Psoas muscle (tissue), 8 donors: Measurements from ENCODE around the gene NFATC1. TPM values are rescaled to one million over a fixed set of nuclear protein-coding genes. Genes with fewer than 3 reads are reported as not detected.

ENCODE experiments used
- ATAC-seq, 4 donors: fragments of 200-7000 bp; cut with Tn5 transposase; one replicate each; pipeline ENCODE4 v1.9.1; 2020; ENCODE audit warnings: moderate library complexity in 3 of 4, mild to moderate bottlenecking in 2 of 4
- DNase-seq, 2 donors: peaks; one replicate each; pipeline ENCODE4 v3.0.0-alpha.2; 2020
- H3K27ac ChIP-seq: fragments of 200-600 bp; one replicate; pipeline ENCODE4 v1.8.0; 2022
- H3K27me3 ChIP-seq, 3 donors: fragments of 200-600 bp in 1 of 3; one replicate each; pipeline versions ENCODE4 v1.6.1 to v1.8.0; 2013 to 2022; ENCODE audit warnings: low read length in 2 of 3, mild to moderate bottlenecking in 2 of 3, moderate library complexity in 1 of 3; ENCODE audit not compliant: insufficient read depth in 3 of 3
- H3K36me3 ChIP-seq, 2 donors: fragments of 200-600 bp in 1 of 2; one replicate each; pipeline versions ENCODE4 v1.6.1 to v1.8.0; 2013 to 2022; ENCODE audit warnings: low read depth in 1 of 2, mild to moderate bottlenecking in 1 of 2, moderate library complexity in 1 of 2; ENCODE audit not compliant: insufficient read depth in 1 of 2
- H3K4me1 ChIP-seq: fragments of 200-600 bp; one replicate; pipeline ENCODE4 v1.8.0; 2022
- H3K4me3 ChIP-seq: fragments of 200-600 bp; one replicate; pipeline ENCODE4 v1.8.0; 2022; ENCODE audit warnings: mild to moderate bottlenecking
- H3K9me3 ChIP-seq: fragments of 200-600 bp; one replicate; pipeline ENCODE4 v1.8.0; 2022
- CTCF ChIP-seq: fragments of 200-600 bp; IDR thresholded peaks from one replicate; pipeline ENCODE4 v1.8.0; 2022; ENCODE audit warnings: antibody characterized with exemption
- WGBS, 3 donors: extraction: QIAGEN DNeasy Blood & Tissue Kit; methylation state at CpG; one replicate each; pipeline versions ENCODE4 v1.1.6 to v1.1.7; 2013; 5-methylcytosine and 5-hydroxymethylcytosine counted together
- intact Hi-C, 2 donors: fragments of 100-400 bp; cut with DNase I; formaldehyde crosslinking; loops; one replicate each; pipeline versions ENCODE4 v1.11.0 to v1.14.2; 2022
- polyA plus RNA-seq, 3 donors: library from polyadenylated mRNA; stranded (reverse); fragments of 200-250 nt; gene quantifications; one replicate each; pipeline ENCODE4 v1.2.3, GENCODE V29; 2013
- total RNA-seq, 4 donors: library from RNA; stranded (reverse); fragmentation: NEBNext Ultra II Directional in 2 of 4; extraction: Animal tissue kit (Norgen Biotek cat#: 25700) in 2 of 4; gene quantifications; one replicate each; pipeline versions ENCODE4 v1.2.1 to v1.2.4, GENCODE V29; 2021 to 2023
- donor health status: healthy with polysubstance abuse.
- donor health status: DM: no; HTN: no; CAD: no; lungs with moderate emphysema.
- donor health status: Bipolar disorder and iron deficiency.
- donor health status: healthy.
- donor health status: DM: yes; HTN: yes; CAD: no.
- donor health status: DM: no; HTN: no; CAD: no.
- donor health status: DM: no; HTN: no; CAD: no.
- donor health status: DM: yes; HTN: yes; CAD: no.

Gene NFATC1
- total and polyA plus RNA-seq, 7 donors, result 3.0 to 28.7 (median 21.0) TPM

GRCh38 chr18:79545736-79546171 is 150.0 kb downstream of the NFATC1 start:
- TF ChIP-seq CTCF, result no peak
- Histone ChIP-seq H3K27ac (no peak overlapping the region), H3K27me3 (peaks cover 0 to 5% (median 3%) of the 10 kb centered on the region in 3 donors), H3K4me1 (no peaks in the 10 kb centered on the region), H3K36me3 (no peaks in the 10 kb centered on the region), H3K4me3 (no peak overlapping the region), H3K9me3 (no peaks in the 10 kb centered on the region)
- 88 to 91% (median 90%) methylated on average over 16 to 18 of the region's 18 CpGs for WGBS, 3 donors
- DNase-seq (peak in 1 of 2 donors; percentile 18), ATAC-seq (no peak)
- intact Hi-C loops, result no loop called here

DNA sequence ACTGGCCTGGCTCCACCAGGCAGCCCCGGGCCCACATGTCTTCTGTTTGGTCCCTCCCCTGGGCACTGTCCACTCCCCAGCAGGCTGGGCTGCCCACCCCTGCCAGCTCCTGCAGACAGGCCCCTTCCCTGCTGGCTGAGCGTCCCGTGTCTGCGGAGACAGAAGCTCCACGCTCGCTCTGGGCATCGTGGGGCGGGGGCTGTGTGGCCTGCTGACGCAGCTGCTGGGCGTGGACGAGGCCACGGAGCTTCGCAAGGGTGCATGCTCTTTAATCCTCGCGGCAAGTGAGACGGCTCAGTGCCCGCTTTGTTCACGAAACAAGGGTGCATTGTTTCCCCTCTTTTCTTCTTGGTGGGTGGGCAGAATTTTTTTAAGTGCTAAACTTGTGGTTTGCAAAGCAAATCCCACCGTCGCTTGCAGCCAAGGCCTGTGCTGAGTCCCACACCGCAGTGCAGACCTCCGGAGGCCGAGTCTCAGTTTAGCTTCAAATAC is 151.1 kb downstream of the NFATC1 start:
- no peak for TF ChIP-seq CTCF
- intact Hi-C loops, result no loop called here
- no peak overlapping the region for H3K4me3 ChIP-seq
- no peaks in the 10 kb centered on the region for H3K36me3 ChIP-seq
- H3K4me1 ChIP-seq, result no peaks in the 10 kb centered on the region
- H3K27me3 ChIP-seq, result peaks cover 0 to 5% (median 3%) of the 10 kb centered on the region in 3 donors
- H3K9me3 ChIP-seq, result no peaks in the 10 kb centered on the region
- ATAC-seq (no peak), DNase-seq (peak in 1 of 2 donors; percentile 43)
- H3K27ac ChIP-seq, result no peak overlapping the region
- whole genome bisulfite sequencing, 3 donors, result 45 to 48% (median 45%) methylated on average over 23 of the region's 23 CpGs

DNA sequence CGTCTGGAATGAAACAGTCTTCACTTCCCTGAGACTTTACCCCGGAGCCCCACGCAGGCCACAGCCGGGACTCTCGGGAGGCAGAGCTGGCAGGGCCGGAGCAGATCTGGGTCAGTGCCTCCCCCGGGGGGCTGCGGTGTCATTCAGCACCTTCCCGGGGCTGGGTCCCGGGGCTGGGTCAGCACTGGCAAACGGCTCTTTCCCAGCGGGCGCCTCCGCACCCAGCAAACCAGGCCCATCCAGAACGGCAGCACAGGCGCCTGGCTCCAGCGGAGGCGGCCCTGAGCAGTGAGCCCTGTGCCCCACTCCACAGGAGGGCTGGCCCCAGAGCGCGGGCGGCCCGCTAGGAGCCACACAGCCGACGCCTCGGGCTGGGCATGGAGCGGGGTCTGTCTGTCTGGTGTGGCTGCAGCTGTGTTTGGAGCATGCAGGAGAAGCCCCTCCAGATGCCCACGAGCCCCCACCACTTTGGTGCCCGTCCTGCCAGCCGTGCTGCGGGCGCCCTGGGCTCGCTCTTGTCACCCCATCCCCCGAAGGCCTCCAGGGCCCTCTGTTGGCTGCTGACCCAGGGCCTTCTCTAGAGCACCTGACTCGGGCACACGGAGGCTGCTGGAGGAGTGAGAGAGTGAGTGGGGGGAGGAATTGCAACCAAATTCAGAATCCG is 151.8 kb downstream of the NFATC1 start:
- intact Hi-C loops, result no loop called here
- Histone ChIP-seq H3K27me3 (peaks cover 0 to 5% (median 3%) of the 10 kb centered on the region in 3 donors), H3K36me3 (no peaks in the 10 kb centered on the region), H3K9me3 (no peaks in the 10 kb centered on the region), H3K27ac (no peak overlapping the region), H3K4me3 (no peak overlapping the region), H3K4me1 (no peaks in the 10 kb centered on the region)
- TF ChIP-seq CTCF, result no peak
- peak in 1 of 2 donors; percentile 31 for DNase-seq
- WGBS, 3 donors, result 48 to 68% (median 62%) methylated on average over 33 to 36 of the region's 36 CpGs
- ATAC-seq, result peak in 1 of 4 donors; percentile 43

GRCh38 chr18:79548077-79548450 is 152.3 kb downstream of the NFATC1 start:
- no peak for ATAC-seq
- intact Hi-C loops, result no loop called here
- TF ChIP-seq CTCF, result no peak
- Histone ChIP-seq H3K9me3 (no peaks in the 10 kb centered on the region), H3K36me3 (no peaks in the 10 kb centered on the region), H3K27ac (no peak overlapping the region), H3K4me1 (no peaks in the 10 kb centered on the region), H3K27me3 (peaks cover 0 to 5% (median 3%) of the 10 kb centered on the region in 3 donors), H3K4me3 (no peak overlapping the region)
- 81 to 88% (median 87%) methylated on average over 18 to 25 of the region's 25 CpGs for WGBS, 3 donors
- peak in 1 of 2 donors; percentile 52 for DNase-seq
